Adipose tissue (tissue), 3 donors: ENCODE data around the gene ISCU. TPM values are rescaled to one million over a fixed set of nuclear protein-coding genes. Genes with fewer than 3 reads are reported as not detected.

Experiments used
- H3K27ac ChIP-seq: one replicate; pipeline ENCODE4 v1.5.1; 2013; ENCODE audit warnings: low read depth, low read length
- WGBS, 3 donors: extraction: QIAGEN DNeasy Blood & Tissue Kit; methylation state at CpG; one replicate each; pipeline ENCODE4 v1.1.7; 2013; 5-methylcytosine and 5-hydroxymethylcytosine counted together
- polyA plus RNA-seq, 3 donors: library from polyadenylated mRNA; stranded (reverse); fragments of 200-250 nt; gene quantifications; one replicate each; pipeline ENCODE4 v1.2.3, GENCODE V29; 2013
- donor health status: healthy with polysubstance abuse.
- donor health status: Bipolar disorder and iron deficiency.
- donor health status: healthy.

The ISCU gene
- polyA plus RNA-seq = 100 to 1,000 TPM in 2 of 3 donors, 10 to 100 TPM in 1; 59.0 to 267 (median 184) TPM

GRCh38 chr12:108562348-108563135 is at the start of gene ISCU:
ISCU (plus strand) TSS chr12:108562596; CDS start chr12:108562623, 27 bp downstream.
- WGBS, 3 donors = 0% methylated on average over 72 of the region's 72 CpGs
- no peak within 1 kb of the TSS for H3K27ac ChIP-seq

GRCh38 chr12:108514468-108514972 is 47.9 kb upstream of the ISCU start:
- no peak overlapping the region for H3K27ac ChIP-seq
- WGBS, 3 donors = 22 to 27% (median 26%) methylated on average over 19 of the region's 19 CpGs

GRCh38 chr12:108514973-108515814 is 47.2 kb upstream of the ISCU start, which contains the start of gene FICD:
FICD (plus strand) TSS chr12:108515277; CDS start chr12:108516973, 1,696 bp downstream.
- WGBS, 3 donors = 0 to 1% (median 0%) methylated on average over 54 to 67 of the region's 67 CpGs
- peak within 1 kb of the TSS; percentile 44 for H3K27ac ChIP-seq

- 21 to 64% (median 55%) methylated on average over 5 of the region's 5 CpGs for WGBS, 3 donors
- no peak overlapping the region for H3K27ac ChIP-seq
Measured at GRCh38 chr12:108515916-108516315, 46.5 kb upstream of the ISCU start.

GRCh38 chr12:108516511-108517275 is 45.7 kb upstream of the ISCU start:
- no peak overlapping the region for H3K27ac ChIP-seq
- WGBS, 3 donors = 82 to 90% (median 84%) methylated on average over 23 of the region's 23 CpGs

- H3K27ac ChIP-seq = no peak overlapping the region
- 80 to 87% (median 85%) methylated on average over 12 of the region's 12 CpGs for WGBS, 3 donors
Measured at GRCh38 chr12:108517288-108518100, 44.9 kb upstream of the ISCU start.

- no peak overlapping the region for H3K27ac ChIP-seq
- WGBS, 3 donors = 92 to 96% (median 95%) methylated on average over 24 of the region's 24 CpGs
Measured at GRCh38 chr12:108518101-108518715, 44.2 kb upstream of the ISCU start.

- H3K27ac ChIP-seq = no peak overlapping the region
- WGBS, 3 donors = 91 to 93% (median 93%) methylated on average over 39 of the region's 39 CpGs
Measured at GRCh38 chr12:108518716-108519496, 43.5 kb upstream of the ISCU start.

- H3K27ac ChIP-seq = no peak overlapping the region
- WGBS, 3 donors = 55 to 68% (median 66%) methylated on average over 4 of the region's 4 CpGs
Measured at GRCh38 chr12:108519558-108519957, 42.8 kb upstream of the ISCU start.

GRCh38 chr12:108523365-108523764 is 39.0 kb upstream of the ISCU start:
- WGBS, 3 donors = 83 to 91% (median 90%) methylated on average over 14 of the region's 14 CpGs
- H3K27ac ChIP-seq = no peak overlapping the region

- H3K27ac ChIP-seq = no peak overlapping the region
- WGBS, 3 donors = 90 to 92% (median 91%) methylated on average over 5 of the region's 5 CpGs
Measured at GRCh38 chr12:108525681-108526080, 36.7 kb upstream of the ISCU start.

- WGBS, 3 donors = 74 to 80% (median 80%) methylated on average over 10 of the region's 10 CpGs
- H3K27ac ChIP-seq = no peak overlapping the region
Measured at GRCh38 chr12:108526482-108527165, 35.8 kb upstream of the ISCU start.

- 89 to 91% (median 90%) methylated on average over 6 of the region's 6 CpGs for WGBS, 3 donors
- no peak overlapping the region for H3K27ac ChIP-seq
Measured at GRCh38 chr12:108527166-108527496, 35.3 kb upstream of the ISCU start.

- H3K27ac ChIP-seq = no peak overlapping the region
- WGBS, 3 donors = 89 to 93% (median 89%) methylated on average over 9 of the region's 9 CpGs
Measured at GRCh38 chr12:108530161-108530560, 32.2 kb upstream of the ISCU start.

GRCh38 chr12:108531929-108532848 is 30.2 kb upstream of the ISCU start:
- 93 to 94% (median 94%) methylated on average over 15 of the region's 15 CpGs for WGBS, 3 donors
- H3K27ac ChIP-seq = no peak overlapping the region
